EH (cell line): Measurements from ENCODE around the gene AP3S2.
"Not testable (repeated sequence)": the region's sequence is repeated elsewhere in the genome, so short reads cannot be mapped to it uniquely, and the experiment has no call there.

Experiments used
- DNase-seq: peaks from one replicate; pipeline ENCODE4 v3.0.0-alpha.2; 2015; ENCODE audit warnings: low read depth

AP3S2 gene

DNA sequence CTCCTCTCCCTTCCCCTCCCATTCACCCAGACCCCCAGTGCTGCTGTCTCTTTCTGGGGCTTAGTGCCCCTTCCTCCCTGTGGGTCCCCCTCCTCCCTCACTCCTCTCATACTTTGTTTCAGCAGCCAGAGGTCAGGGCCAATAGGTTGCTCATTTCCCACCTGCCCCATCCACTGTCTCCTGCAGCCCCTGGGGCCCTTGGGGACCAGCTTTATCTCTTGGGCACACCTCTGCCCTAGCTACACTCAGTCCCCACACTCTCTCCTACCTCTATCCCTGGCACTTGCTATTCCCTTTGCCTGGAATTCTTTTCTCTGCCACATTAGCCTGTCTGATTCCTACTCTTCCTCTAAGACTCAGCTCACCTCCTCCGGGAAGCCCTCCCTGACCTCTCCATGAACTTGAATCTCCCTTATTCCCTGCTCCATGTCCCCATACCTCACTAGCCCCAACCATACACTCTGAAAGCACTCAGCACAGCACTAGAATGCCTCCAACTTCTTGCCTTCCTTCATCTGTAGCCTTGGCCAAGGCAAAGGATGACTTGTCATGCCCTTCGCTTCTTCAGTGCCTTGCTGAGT lies 93.8 kb downstream of the AP3S2 start:
- no peak for DNase-seq

DNA sequence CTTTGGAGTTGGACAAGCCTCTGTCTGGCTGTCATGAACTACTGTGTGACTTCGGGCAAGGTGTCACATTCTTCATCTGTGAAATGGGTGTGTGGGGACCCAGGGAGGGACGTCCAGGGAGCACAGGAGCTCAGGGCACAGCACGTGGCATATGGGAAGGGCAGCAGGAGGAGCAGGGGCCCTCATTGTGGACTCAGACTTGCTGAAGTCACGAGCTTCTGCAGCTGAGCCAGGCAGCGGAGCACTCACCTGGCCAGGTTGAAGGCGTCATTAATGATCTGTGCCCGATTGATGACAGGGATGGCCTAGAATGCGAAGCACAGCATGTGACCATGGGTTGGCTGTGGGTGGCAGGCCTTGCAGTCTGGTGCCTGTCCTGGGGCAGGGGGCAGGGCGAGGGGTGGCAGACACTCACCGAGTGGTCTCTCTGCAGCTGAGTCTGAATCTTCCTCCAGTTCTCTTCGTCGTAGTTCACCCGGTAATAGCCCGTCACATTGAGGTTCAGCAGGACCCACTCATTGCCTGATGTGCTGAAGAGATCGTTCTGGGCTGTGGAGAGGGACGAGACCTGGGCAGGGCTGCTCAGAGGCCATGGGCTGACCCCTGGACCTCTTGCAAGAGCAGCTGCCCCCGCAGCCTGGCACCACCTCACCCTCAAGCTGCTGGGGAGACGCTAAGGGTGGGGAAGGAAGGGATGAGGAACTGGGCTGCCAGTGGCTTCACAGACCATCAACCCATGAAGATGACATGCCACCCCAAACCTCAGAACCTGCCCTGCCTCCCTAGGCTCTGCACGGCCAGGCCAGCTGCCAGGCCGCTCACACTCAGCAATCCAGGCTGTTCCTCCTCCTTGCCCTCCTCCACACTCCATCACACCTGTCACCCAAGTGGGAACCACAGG lies 94.5 kb downstream of the AP3S2 start:
- DNase-seq = no peak

DNA sequence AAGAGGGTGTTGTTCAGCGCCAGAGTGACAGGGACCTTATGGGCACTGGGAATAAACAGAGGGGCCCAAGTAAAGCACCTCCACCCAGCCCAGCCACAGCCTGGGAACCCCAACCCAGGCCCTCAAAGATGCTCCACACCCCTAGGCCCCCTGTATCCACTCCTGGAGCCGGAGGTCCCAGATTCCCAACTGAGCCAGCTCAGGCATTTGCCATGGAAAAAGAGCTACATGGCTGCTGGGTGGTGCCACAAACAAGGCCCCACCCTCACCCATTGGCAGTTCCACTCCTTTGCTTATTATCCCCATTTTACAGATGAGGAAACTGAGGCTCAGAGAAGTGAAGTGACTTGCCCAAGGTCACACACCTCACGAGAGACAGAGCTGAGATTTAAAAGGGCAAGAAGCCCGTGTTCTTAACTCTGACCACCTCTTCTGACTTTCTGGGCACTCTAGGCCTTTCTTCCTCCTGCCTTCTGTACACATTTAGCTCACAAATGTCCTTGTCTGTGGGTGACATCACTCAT lies 96.1 kb downstream of the AP3S2 start:
- DNase-seq = no peak

DNA sequence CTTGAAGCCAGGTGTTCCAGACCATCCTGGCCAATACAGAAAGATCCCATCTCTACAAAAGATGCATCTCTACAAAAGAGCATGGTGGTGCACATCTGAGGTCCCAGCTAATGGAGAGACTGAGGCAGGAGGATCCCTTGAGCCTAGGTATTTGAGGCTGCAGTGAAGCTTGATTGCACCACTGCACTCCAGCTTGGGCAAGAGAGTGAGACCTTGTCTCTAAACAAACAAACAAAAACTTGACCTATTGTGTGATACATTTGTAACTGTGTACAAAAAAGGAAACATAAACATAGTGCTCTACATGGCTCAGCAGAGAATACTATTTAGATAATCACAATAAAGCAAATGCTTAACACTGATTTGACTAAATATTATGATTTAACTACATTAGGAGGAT lies 97.8 kb downstream of the AP3S2 start:
- DNase-seq = no peak

DNA sequence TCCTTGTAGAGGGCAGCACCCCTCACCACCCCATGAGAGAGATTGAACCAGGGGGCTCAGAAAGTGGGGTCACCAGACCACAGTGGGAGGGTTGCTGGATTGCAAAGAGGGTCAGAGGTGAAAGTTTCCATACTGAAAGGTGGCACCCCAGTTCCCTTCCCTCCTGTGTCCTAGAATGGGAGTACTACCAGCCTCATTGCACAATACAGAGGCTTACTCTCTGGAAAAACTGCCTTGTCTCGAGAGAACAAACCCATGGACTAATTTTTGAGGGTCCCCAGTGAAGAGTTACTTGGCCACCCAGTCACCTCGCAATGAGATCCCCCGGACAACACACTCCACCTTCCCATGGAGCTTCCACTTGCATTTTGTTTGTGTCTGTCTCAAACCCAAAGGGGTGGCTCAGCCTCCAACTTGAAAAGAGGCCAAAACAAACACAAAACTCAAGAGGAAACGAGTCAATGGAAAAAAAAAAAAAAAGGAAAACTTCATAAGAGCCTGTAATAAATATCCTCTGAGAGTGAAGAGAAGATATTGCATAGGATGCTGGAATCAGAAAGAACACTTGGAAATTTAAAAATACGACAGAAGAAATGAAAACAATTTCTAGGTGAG lies 99.1 kb downstream of the AP3S2 start:
- peak; percentile 77 for DNase-seq

DNA sequence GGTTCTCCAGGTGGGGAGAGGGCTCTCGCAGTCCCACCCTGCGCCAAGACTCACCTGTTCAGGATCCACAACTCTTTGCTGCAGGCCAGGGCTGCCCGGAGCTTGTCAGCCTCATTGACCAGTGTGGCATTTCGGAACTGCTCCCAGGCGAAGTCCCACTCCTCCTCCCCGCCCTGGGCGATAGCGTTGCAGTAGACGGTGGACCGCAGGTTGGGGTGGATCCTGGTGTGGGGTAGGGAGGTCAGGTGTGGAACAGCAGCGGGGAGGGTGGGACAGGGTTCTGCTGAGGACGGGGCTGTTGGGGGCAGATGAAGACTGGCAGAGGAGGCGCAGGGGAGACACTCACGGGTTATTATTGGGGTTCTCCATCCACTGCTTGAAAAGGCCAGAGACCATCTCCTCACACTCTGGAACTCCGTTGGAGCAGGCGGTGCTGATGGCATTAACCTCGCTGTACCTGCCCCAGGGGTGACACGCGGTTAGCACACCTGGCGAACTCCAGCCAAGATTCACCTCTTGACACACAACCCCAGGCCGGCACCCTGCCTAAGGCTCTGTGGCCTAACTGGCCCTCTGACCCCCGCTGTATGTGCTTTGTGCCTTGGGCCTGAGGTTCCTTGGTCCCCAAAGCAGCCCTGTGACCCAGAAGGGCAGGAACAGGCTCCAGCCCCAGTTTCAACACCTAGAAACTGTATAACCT lies 101.5 kb downstream of the AP3S2 start:
- DNase-seq = no peak

DNA sequence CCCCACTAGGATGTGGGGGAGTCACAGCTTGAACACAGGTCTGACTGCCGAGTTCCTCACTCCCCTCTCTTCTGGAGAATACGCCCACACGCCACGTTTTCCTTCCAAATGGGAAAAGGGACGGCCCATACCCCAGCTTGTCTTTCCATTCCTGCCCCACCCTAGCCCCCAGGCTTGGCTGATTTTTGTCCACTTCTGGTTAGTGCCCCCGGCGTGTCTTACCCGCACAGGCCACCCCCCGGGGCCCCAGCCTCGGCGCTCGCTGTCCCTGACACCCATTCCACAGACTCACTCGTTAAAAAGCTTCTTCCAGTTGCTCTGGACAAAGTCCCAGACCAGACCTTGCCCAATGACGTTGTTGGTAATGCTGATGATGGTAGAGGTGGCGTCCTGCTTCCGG lies 103.1 kb downstream of the AP3S2 start:
- DNase-seq = no peak

DNA sequence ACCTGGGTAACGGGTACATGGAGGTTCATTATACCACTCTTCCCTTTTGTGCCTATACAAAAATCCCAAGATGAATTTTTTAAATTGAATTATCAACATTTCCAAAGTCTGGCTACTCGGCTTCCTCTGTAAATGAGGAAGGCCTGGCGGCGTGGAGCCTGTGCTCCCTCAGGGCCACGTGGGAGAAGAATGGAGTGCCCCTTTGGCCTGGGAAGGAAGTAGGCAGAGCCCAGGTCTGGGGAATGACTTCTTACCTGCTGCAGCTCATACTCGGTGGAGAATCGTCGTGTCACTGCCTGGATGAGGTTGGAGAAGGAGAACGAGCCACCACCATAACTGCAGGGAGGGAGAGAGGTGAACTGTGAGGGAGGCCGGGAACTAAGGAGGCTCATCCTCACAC lies 103.6 kb downstream of the AP3S2 start:
- no peak for DNase-seq

DNA sequence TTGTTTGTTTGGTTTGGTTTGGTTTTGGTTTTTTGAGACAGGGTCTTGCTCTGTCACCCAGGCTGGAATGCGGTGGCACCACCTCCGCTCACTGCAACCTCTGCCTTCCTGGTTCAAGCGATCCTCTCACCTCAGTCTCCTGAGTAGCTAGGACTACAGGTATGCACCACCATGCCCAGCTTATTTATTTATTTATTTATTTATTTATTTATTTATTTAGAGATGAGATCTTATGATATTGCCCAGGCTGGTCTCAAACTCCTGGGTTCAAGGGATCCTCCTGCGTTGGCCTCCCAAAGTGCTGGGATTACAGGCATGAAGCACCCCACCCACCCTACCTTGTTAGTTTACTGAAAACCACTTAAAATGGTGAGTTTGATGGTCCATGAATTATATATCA lies 105.2 kb downstream of the AP3S2 start:
- not testable (repeated sequence) for DNase-seq

DNA sequence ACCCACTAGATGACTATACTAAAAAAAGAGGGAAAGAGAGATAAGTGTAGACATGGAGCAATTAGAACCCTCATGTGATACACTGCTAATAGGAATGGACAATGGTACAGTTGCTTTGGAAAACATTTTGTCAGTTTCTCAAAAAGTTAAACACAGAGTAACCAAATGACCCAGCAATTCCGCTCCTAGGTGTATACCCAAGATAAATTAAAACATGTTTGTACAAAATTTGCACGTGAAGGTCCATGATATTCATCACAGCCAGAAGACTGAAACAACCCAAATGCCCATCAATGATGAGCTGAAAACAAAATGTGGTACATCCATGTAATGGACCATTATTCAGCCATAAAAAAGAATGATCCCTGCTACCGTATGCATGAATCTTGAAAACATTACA lies 105.8 kb downstream of the AP3S2 start:
- DNase-seq = no peak

DNA sequence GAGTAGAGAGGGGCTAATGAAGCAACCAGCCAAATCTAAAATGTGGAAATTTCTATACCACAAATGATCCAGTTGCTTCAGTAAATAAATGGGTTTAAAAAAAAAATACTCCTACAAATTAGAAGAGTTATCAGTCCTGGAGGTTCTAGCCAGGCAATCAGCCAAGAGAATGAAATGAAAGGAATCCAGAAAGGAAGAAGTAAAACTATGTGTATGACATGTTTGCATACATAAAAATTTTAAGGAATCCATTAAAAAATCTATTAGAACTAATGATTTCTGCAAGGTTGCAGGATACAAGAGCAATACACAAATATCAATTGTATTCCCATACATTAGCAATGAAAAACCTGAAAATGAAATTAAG lies 108.0 kb downstream of the AP3S2 start:
- peak; percentile 72 for DNase-seq

DNA sequence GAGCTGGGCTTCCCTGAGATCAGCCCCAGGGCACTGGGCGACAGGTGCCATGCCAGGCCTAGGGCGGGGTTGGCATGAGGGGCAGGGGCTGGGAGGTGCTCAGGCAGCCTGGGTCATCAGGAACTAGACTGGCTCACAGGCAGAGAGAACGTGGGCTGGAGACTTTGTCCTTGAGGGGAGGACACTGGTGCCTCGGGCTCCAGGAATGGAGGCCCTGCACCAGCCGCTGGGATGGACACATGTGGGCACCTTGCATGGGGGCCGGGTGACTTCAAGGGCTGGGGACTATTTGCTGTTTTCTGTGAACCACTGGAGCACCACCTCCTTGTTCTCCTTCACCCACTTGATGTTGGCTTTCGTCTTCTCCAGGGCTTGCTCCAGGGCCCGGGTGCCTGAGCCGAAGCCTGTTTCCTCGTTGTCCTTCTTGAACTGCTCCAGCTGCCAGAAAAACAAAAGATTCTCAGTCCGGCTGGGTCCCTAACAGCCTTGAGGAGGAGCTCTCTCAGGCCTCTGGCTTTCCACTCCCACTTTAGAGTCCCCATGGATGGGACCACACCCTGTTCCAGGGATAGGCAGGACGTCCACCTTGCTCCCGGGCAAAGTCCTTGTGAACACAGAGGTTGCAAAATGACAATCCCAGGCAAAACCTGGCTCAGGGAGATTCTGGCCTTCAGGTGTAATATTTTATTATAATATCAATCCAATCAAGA lies 108.6 kb downstream of the AP3S2 start:
- no peak for DNase-seq

DNA sequence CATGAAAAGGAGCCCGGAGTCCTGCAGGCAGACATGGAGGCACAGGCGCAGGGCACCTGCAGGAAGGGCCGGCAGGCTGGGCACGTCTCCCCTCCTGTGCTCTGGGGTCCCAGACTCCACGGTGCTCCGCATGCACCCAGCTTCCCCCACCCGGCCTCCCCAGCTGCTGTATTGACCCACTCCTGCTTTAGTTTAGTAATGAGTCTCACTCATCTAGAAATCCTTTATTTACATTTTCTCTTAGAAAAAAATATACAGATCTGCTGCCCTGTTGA lies 109.2 kb downstream of the AP3S2 start:
- DNase-seq = no peak

DNA sequence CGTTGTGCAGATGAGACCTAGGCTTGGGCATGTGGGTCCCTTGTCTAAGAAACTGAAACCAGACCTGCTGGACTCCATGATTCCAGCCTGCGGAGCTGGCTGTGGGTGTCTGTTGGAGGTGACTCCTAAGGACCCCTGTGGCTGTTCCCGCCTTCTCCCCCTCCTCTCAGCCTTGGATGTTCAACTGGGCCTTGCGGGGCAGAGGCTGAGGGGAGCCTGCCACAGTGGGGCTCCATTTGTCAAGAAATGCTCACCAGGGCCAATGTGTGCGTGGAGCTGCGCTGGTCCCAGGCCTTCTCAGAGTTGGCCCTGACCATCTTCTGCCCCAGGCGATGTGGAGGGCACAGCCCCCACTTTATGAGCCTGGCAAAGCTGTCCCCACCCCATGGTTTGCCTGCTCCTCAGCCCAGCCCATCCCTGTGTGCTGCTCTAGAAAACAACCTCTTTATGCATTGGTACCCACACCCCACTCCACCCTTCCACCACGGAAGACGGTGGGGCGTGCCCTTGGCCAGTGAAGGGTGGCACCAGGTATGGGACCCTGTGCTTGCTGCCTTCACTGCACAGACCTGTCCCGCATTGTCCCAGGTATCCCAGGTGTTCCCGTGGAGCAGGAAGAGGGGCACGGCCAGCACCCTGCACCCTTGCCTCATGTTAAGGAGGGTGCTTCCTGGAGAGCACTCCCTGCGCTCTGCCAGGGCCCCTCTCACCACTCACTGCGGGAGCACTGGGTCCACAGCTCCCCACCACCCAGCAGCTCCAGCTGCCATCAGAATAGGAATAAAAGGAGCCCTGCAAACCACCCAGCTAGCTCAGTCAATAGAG lies 109.7 kb downstream of the AP3S2 start:
- peak; percentile 56 for DNase-seq

DNA sequence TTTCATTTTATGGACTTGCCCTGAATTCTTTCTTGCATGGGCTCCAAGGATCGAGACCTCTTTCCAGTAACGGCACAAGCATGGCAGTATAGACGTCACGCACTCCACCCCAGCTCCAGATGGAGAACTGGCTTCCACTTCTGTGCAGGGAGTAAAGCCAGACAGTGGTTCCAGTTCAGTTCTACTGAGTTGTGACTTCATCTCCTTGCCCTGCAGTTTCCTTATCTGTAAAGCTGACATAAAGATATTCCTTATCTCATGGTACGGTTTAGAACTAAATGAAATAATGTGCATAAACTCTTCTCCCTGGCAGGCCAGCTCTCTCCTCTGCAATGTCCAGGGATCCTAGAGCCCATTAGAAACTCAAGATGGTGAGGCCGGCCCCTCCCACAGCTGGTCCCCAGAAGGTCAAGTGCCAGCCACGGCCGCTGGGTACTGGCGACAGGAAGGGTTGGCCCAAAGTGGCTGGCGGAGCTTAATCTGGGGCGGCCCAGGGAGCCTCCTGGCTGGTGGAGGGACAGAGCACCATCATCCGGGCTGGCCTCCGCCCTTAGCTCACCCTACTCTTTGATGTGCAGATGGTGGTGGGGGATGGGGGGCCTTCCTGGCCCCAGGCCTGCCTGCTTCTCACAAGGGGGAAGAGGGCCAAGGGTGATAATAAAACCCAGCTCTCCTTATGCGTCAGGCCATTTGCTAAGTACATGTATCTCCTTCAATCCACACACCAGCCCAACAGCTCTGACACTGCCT lies 110.5 kb downstream of the AP3S2 start:
- DNase-seq = peak; percentile 54

DNA sequence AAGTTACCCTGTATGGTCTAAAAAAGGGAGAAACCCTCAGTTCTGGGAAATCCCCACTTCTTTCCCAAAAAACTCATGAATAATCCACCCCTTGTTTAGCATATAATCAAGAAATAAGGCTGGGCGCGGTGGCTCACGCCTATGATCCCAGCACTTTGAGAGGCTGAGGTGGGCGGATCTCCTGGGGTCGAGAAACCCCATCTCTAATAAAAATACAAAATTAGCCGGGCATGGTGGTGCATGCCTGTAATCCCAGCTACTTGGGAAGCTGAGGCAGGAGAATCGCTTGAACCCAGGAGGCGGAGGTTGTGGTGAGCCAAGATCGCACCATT lies 111.2 kb downstream of the AP3S2 start:
- DNase-seq = not testable (repeated sequence)

DNA sequence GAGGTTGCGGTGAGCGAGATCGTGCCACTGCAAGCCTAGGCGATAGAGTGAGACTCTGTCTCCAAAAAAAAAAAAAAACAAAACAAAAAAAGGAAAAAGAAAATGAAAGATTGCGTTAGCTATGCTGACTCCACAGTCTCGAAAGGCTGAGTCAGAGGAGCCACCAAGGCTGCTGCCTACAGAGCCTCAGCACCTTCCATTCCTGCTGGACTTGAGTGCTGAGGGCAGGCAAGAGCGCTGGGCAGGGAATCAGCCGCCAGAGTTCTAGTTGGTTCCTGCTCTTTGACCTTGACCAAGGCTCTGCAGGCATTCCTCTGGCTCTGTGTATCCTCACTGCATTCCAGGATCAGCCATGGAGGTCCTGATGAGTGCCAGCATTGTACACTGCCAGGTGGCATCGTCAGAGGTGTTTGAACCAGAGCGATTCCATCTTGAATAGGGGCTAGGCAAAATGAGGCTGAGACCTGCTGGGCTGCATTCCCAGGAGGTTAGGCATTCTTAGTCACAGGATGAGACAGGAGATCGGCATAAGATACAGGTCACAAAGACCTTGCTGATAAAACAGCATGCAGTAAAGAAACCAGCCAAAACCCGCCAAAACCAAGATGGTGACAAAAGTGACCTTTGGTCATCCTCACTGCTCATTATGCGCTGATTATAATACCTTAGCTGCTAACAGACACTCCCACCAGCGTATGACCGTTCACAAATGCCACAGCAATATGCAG lies 111.7 kb downstream of the AP3S2 start:
- DNase-seq = peak; percentile 73

DNA sequence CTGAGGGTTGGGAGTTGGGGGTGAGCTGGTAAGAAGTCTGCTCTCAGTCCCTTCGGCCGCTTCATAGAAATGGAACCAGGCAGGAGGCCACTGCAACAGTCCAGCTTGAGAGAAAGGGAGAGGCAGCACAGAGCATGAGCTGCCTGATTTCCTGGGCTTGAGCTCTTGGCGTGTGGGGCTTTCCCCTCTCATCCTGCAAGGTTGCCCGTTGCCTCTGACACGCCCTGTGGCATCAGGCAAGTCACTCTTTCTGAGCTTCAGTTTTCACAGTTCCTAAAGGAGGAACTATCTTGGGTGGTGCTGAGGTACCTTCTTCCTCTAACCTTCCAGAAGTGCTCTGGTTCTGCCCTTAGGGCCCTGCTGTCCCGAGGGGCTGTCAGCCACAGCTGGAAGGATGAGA lies 112.7 kb downstream of the AP3S2 start:
- no peak for DNase-seq

DNA sequence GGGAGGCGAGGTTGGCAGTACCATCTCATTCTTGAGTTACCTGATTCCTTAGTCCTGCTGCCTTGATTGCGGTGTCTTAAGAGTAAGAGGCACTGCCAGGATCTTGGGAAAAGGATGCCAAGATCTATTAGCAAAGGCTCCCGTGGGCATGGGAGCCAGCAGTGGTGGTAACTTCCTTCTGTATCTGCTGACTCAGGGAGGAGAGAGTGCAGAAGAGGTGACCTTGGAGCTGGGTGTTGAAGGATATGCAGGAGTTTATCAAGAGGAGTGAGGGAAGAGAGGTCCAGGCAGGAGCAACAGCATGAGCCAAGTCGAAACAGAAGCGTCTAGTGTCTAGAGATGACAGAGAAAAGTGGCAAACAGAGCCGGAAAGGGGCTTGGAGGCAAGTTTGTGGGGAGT lies 113.2 kb downstream of the AP3S2 start:
- DNase-seq = no peak
